NCI-H2081 treated with DMSO at 0.1 percent for 48 hours (cell line): ENCODE data around the gene AIP.

Experiments used
- DNase-seq: peaks from one replicate; lab custom pipeline; 2025; lab: John Stamatoyannopoulos, UW

AIP gene

DNA sequence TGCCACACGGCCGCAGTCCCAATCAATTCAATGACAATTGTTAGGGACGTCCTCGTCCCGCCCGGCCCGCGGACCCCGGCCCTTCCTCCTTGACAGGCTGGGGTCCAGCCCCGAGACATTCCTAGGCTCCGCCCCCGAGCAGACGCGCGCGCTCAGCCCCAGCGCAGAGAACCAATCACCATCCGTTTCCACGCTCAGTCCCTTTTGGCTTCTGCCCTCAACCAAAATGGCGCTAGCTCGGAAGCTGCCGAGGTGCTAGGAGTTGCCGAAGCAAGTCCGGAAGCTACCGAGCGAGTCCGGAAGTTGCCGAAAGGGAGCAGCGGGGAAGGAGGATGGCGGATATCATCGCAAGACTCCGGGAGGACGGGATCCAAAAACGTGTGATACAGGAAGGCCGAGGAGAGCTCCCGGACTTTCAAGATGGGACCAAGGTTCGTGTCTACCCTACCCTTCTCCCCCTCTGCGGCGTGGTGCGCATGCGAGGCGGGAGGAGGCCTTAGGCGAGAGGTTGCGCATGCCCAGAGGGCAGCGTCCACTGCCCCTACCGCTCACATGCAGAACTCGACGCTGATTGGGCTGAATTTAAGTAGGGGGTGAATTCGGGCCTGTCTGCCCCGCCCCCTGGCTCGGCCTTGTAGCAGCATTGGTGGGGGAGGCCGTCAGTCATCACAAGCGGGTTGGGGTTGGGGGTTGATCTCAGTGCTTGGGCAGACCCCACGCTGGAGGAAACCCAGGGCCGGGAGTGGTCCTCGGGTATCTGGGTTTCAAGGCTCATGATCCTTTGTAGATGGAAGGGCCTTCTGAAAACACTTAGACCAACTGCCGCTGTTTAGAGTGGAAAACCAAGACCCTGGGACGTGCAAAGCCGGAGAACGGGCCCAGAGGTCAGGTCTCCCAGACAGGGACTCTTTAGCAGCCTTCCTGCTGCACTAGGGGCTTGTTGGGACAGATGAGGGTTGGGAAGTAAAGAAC is at the start of gene AIP:
AIP (plus strand) TSS at position 200 of the 972 bp plus-strand sequence; CDS start at position 333, 133 bp downstream.
- peak; percentile 92 for DNase-seq

DNA sequence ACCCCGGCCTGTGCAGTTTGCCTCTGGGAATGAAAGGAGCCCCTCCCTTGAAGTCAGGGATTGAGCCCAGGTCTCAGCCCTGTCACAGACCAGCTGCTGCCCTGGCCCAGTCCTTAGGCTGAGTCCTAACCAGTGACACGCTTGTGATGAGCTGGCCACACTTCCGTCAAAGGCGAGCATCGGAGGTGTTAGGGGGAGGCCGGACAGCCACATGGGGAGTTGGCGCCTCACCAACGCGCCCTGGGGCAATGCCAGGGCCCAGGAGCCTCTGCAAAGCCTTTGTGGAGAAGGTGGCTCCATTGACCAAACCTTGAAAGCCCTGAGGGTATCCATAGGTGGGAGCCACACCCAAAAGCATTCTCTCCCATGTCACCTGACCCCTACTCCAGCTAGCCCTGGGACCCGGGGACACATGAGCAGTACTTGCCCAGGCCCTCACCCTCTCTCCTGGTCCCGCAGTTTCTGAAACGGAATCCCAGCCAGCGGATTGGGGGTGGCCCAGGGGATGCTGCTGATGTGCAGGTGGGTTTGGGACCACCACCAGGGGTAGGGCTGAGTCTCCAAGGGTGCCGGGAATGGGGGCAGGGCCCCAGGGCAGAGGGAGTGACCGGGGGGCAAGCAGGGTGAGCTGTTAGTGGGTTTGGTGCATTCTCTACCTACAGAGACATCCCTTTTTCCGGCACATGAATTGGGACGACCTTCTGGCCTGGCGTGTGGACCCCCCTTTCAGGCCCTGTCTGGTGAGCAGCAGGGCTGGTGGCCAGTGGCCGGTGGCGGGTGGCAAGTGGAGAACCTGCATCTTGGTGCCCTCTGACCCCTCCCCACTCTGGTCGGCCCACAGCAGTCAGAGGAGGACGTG is 49.1 kb upstream of the AIP start:
- no peak for DNase-seq

DNA sequence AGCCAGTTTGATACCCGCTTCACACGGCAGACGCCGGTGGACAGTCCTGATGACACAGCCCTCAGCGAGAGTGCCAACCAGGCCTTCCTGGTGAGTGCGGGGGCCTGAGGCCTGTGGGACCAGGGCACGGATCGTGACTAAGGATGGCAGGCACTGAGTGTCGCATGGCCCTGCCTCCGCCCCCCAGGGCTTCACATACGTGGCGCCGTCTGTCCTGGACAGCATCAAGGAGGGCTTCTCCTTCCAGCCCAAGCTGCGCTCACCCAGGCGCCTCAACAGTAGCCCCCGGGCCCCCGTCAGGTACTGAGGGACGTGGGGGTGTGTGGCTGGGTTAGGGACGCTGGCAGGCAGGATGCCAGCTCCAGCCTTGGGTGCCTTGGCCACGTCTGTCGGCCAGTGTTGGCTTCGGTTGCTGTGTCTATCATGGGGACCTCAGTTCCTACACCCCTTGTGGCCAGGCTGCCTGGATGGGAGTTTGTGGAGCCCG is 48.4 kb upstream of the AIP start:
- DNase-seq = no peak

DNA sequence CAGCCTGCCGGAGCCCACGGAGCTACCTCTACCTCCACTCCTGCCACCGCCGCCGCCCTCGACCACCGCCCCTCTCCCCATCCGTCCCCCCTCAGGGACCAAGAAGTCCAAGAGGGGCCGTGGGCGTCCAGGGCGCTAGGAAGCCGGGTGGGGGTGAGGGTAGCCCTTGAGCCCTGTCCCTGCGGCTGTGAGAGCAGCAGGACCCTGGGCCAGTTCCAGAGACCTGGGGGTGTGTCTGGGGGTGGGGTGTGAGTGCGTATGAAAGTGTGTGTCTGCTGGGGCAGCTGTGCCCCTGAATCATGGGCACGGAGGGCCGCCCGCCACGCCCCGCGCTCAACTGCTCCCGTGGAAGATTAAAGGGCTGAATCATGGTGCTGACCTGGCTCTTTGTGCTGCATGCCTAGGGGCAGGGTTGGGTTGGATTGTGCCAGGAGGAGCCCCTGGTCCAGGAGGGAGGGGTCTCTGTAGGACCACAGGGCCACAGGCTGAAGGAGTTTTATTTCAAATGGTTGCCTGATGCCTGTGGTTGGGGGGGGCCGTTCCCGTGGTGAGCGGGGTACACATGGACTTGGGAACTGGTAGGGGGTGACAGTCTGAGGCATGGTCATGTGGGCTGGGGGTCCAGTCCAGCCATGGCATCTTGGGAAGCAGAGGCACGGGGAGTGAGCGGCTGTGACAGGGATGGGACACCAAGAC is 47.6 kb upstream of the AIP start:
- DNase-seq = no peak

DNA sequence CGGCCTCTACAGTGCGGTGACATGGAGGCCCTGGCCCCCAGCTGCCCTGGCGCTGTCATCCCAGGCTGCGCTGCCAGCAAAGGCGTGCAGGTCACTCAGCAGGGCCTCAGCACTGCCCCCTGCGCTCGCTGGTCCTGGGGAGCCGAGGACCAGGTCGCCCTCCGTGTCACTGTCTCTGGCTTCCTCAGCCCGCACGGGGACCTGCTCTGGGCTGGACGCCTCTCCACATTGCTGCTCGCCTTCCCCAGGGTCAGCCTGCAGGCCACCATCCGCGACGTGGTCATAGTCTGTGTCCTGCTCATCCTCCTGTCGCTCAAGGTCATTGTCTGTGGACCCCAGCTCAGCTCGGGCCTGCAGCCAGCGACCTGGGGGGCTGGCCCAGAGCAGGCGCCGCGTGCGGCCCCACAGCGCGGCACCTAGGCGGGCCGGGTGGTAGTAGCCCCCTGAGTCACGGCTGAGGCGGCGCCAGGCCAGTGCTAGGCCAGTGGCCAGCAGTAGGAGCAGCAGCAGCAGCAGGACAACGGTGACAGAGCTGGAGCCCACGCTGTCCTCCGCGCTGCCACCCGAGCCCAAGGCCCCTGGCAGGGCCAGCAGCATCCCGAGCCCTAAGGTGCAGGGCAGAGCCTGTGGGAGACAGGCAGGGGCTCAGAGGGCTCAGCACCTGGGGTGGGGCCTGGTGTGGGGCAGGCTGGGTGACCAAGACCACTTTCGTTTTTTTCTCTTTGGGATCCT is 46.9 kb upstream of the AIP start:
- DNase-seq = no peak

DNA sequence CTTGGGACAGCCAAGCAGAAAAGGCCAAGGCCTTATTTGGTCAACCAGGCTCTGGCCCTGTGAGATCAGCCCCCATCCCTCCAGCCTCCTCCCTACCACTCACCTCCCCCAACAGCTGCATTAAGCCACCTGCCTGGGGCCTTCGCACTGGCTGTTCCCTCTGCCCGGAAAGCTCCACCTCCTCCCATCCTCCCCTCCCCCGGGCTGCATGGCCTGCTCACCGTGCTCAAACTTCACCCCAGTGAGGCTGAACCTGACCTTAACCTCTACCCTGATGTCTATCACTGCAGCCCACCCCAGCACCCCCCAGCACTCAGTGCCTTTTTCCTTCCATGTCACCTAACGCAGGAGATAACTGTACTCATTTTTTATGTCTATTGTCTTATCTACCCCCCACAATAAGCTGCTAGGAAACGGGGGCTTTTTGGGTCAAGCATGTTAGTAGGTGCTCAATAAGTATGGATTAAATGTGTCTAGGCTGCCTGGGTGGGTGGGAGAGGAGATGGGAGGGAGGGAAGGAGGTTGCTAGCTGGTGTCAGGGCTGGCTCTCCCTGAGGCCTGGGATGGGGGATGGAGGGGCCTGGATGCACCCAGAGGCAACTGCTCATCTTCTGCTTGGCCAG is 46.3 kb upstream of the AIP start:
- no peak for DNase-seq

DNA sequence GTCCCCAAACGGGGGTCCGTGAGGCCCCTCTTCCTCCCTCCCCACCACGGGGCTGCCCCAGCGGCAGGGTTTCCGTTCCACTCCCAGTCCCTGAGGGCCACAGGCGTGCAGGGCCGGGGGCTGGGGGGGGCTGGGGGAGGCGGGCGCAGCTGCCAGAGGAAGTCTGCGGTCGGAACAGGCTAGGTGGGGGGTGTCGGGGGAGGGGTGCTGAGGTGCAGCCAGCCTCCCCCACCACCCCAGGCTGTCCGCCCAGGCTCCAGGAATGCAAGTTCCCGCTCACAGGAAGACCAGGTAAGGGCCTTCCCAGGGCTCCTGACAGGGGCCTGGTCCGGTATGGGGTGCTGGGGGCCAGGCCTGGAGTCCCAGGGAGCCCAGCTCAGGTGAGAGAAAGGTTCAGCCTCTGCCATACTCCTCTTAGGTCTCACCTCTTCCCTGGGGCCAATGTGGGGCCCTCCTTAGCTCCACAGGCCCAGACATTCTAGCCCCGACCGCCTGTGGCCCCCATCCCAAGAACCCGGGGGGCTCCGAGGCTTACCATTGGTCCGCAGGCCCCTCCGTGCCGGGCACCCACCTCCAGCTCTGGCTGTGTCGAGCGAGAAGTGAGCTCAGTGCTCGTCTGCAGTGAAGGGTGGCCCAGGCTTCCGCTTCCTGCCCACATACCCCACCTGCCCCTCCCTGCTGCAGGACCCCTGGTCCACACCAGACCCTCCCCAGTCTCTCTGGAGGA is 45.6 kb upstream of the AIP start, which contains the start of gene PTPRCAP:
PTPRCAP (minus strand) TSS at position 601 of the 727 bp plus-strand sequence; CDS start at position 538, 63 bp downstream.
- no peak for DNase-seq

DNA sequence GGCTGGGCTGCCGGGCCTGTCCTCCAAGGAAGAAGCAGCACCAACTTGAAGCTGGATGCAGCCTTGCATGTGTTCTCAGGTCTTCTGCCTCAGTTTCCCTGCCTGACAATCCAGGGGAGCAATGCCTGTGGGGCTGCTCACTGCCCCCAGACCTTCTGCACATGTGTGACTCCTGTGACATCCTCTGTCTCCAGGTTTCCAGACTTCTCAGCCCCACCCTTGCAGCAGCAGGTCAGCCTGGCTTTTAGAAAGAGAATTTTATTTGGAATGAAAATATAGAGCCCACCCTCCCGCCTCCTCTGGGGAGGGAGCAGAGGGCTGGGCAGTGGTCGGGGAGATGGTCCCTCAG is 45.0 kb upstream of the AIP start:
- no peak for DNase-seq

DNA sequence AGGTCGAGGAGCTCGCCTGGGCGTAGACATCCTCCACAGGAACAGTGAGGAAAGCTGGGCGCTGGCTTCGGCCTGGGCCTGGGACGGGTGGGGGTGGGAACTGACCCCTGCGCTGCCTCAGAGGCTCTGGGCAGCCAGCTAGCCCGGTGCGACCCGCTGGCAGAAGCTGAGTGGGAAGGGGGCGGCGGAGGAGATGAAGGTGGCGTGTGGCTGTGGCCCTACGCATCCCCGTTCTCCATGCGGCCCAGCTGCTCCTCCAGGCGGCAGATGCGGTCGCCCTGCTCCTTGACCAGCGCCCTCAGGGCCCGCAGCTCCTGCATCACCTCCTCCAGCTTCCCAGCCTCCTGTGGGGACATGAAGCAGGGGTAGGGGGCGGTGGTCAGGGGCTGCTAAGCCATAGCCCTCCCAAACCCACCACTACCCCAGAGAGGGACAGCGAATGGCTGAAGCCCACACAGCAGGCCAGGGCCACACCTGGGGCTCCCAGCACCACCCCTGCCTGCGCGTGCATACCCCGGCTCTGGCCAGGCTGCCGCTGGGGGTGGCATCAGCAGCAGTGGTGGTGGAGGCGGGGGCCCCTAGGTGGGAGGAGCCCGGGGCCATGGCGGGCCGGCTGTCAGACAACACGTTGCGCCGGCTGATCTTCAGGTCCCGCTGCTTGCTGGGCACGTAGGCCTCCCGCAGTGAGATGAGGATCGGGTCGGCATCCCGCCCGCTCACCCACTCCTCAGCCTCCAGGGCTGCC is 44.5 kb upstream of the AIP start:
- DNase-seq = no peak

DNA sequence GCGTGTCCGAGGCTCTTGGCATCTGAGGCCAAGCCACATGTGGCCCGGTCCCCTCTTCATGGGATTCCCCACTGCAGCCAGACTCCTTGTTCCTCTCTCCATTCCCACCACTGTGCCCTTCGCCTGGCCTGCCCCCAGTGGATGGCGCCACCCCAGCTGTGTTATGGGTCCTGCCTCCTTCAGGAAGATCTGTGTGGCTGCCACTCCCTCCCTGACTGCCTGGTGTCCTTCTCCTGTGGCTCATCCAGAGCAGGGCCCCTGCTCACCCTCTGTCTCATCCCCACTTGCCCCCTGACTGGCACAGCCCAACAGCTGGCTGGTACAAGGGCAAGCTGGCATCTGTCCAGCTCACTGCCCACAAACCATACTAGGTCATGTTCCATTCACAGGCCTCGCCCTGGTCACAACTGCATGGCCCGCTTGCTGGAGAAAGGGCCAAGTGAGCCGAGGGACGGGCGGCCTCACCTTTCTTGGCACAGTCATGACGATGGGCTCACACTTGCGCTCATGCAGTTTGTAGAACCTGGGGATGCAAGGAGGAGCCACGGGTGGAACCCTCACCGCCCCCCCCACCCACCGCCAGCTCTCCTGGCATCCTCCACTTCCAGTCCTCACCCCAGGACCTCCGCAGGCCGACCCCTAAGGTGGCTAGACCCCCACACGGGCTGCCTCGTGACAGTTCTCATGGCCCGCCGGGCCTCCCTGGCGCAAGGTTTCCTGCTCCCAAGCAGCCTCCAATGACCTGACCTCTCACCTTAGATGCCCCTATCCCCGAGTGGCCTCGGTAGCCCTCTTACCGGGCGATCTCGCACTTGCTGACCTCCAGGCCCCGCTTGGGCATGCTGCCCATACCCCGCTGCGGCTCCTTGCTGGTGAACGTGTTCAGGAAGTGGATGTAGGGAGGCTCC is 43.3 kb upstream of the AIP start:
- DNase-seq = no peak

DNA sequence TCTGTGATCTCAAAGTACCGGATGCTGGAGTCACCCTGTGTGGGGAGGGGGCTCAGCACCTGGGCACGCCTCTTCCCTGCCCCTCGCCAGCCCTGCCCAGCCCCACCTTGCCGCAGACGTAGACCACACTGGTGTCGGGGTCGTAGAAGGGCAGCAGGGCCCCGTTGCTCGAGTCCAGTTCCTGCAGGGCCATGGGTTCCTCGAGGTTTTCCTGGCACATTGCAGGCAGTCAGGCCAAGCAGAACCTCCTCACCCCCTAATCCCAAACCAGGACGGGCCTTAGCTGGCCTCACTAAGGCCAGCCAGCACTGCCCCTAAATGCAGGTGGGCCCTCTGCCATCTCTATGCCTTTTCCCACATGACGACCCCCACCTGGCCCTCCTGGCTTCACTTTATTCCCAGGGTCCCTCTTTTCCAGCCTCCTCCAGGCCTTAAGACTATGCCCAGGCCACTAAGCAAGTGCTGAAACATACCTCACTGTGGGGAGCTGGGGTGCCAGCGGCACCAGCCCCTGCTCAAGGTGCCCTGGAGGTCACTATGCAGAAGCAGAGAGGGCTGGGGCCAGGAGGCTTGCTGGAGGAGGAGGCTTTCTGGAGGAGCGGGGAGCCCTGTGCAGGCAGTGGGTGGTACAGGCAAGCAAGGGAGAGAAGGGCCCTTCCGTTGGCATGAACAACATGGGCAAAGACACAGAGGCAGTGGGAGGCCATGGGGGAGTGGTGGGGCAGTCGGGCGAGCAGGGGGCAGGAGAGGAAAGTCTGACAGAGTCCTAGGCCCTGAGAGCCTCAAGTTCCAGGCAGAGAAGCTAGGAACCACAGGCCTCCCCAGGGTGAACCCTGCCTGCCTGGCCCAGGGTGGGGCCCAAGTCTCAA is 42.4 kb upstream of the AIP start:
- DNase-seq = no peak

DNA sequence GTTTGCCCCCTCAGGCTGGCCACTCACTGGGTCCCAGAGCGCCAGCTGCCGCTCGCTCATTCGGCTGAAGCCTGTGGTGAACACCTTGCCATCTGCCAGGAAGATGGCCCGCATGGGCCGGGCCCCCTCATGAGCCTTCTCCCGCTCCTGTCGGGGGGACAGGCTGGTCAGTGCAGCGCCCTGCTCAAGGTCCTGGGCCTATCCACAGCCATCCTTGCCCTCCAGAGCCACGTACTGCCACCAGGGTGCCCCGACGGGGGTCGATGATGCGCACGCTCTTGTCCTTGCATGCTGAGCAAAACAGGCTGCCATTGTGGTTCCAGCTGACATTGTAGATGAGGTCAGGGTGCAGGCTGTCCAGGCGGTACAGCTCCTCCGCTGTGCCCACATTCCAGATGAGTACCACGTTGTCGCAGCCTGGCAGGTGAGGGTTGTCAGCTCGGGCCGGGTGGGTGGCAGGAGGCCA is 41.7 kb upstream of the AIP start:
- no peak for DNase-seq

DNA sequence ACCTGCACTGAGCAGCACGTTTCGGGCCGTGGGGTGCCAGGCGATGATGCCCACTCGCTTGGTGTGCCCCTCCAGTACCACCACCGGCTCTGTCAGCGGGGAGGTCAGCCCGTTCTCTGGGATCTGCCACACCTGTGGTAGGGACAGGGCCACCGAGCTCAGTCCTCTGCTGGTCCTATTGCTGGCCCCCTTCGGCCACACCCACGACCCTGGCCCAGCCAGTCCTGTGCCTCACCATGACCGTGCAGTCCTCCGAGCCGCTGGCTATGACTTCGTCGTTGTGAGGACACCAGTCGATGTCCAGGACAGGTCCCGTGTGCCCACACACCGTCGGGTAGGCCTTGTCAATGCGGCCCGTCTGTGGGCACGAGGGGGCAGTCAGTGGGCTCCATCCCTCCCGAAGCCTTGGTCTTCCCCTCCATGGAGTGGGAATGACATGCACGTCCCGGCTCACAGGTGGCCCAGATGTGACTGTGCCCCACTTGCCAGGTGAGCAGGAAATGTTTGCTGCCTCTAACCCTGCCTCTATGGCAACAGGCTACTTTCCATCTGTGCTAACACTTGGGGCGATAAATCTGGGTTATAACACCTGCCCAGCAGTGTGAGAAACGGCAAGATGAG is 41.0 kb upstream of the AIP start:
- DNase-seq = no peak

DNA sequence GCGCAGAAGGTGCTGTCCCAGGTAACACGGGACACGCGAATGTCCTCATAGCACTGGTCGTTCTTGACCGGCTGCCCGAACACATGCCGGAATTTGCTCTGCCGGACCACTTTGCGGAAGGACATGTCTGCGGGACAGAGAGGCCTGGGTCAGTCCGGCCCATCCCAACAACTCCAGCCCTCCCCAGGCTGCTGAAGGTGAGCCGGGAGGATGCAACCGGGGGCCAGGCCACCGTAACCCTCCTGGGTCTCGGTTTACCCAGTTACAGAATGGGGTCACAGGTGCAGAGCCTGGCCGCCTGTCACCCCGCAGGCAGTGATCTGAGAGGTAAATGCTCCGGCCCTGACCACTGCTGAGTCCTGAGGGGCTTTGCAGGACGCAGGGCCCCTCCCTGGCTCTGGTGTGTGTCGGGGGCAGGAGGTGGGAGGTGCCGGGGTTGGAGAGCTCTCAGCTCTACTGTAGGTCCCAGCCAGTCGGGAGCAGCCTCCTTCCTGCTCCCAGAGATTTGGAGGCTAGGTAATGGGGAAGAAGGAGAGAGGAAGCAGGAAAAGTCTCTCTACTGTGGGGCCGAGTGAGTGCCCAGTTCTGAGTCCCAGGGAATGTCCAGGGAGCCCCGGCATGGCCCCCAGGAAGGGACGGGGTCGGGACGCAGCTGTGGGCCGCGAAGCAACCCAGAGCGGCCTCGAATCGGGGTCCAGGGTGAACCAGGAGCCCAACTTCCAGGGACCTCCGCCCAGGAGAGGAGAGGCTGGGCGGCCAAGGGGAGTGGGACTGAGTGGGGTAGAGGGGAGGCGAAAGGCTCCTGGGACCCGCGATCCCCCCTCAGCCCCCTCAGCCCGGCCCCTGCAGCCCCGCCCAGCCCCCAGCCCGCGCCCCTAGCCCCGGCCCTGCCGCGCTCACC is 40.1 kb upstream of the AIP start:
- no peak for DNase-seq

DNA sequence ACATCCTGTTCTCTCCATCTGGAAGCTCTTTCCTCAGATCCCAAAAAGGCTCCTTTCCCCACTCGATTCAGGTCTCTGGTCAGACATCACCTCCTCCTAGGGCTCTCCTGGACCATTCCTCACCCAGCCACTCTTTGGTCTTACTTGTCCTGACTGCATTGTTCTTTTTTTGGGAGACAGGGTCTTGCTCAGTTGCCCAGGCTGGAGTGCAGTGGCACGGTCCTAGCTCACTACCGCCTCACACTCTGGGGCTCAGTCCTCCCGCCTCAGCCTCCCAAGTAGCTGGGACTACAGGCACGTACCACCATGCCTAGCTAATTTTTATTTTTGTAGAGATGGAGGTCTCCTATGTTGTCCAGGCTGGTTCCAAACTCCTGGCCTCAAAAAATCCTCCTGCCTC is 37.3 kb upstream of the AIP start:
- no peak for DNase-seq

DNA sequence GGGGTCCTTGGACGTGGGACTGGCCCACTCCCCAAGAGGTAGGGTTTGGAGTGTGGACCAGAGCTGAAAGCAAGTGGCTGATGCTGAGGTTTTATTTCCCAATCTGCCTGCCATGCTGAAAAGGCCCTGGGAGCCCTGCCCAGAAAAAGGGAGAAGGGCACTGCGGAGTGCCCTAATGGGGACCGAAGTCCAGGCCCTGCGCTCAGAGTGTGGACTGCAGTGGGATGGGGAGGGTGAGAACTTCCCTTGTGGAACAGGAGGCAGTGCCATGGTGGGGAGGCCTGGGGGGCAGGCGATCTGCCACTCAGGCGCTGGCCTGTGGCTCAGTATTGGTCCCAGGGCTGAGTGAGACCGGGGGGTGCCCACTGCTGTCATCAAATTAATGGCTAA is 34.6 kb upstream of the AIP start:
- no peak for DNase-seq
